H1 (cell line): Measurements from ENCODE around the gene TGOLN2. TPM values are rescaled to one million over a fixed set of nuclear protein-coding genes. Genes with fewer than 3 reads are reported as not detected.

Experiments
- CTCF ChIA-PET: fragments of 300-600 bp; sonication (Branson Sonifier 250); formaldehyde crosslinking; loops from one replicate; lab custom pipeline; 2021; ENCODE audit not compliant: partially characterized antibody; lab: Charles Lee
- POLR2A ChIA-PET: fragments of 300-600 bp; sonication (Branson Sonifier 250); formaldehyde crosslinking; loops from one replicate; lab custom pipeline; 2021; ENCODE audit warnings: inconsistent platforms; ENCODE audit not compliant: partially characterized antibody; lab: Charles Lee
- DNase-seq, 2 experiments: peaks; one replicate each; pipeline versions ENCODE4 v3.0.0 to v3.0.0-alpha.2; 2010 to 2022; ENCODE audit warnings: low spot score in 2 of 2, low read depth in 1 of 2, mixed read lengths in 1 of 2
- FAIRE-seq: peaks from 2 replicates; lab custom pipeline; 2011; peaks lifted over from hg19 to GRCh38; lab: Jason Lieb, UNC
- H2AFZ ChIP-seq: 2 replicates; pipeline ENCODE4 v1.8.1; 2012; ENCODE audit warnings: low read length, inconsistent platforms
- H2AK5ac ChIP-seq: 2 replicates; pipeline ENCODE4 v1.6.1; 2013; ENCODE audit warnings: low read depth, low read length
- H2BK120ac ChIP-seq: replicated peaks from 2 replicates; pipeline ENCODE3; 2013; ENCODE audit warnings: low read depth, low read length, inconsistent platforms
- H2BK12ac ChIP-seq: 2 replicates; pipeline ENCODE4 v1.6.1; 2013; ENCODE audit warnings: low read depth, low read length
- H2BK15ac ChIP-seq: 2 replicates; pipeline ENCODE4 v1.6.1; 2013; ENCODE audit warnings: low read length
- H2BK20ac ChIP-seq: 2 replicates; pipeline ENCODE4 v1.6.1; 2013; ENCODE audit warnings: low read length
- H2BK5ac ChIP-seq: 2 replicates; pipeline ENCODE4 v1.6.1; 2013; ENCODE audit warnings: low read depth, low read length
- H3K14ac ChIP-seq: 2 replicates; pipeline ENCODE4 v1.6.1; 2013; ENCODE audit warnings: inconsistent platforms; ENCODE audit not compliant: insufficient read length
- H3K18ac ChIP-seq: 2 replicates; pipeline ENCODE4 v1.6.1; 2013; ENCODE audit warnings: low read length; ENCODE audit errors: extremely low read depth
- H3K23ac ChIP-seq: 2 replicates; pipeline ENCODE4 v1.6.1; 2013; ENCODE audit warnings: inconsistent platforms; ENCODE audit not compliant: insufficient read length
- H3K23me2 ChIP-seq: 2 replicates; pipeline ENCODE4 v1.6.1; 2013; ENCODE audit warnings: low read depth, low read length
- H3K27ac ChIP-seq: 2 replicates; pipeline ENCODE4 v1.6.1; 2011; ENCODE audit warnings: low read depth, low read length, inconsistent platforms
- H3K27me3 ChIP-seq, 4 experiments: replicated peaks in 1 of 4; 1 replicate in 1 of 4; 2 replicates in 3 of 4; pipeline versions ENCODE4 v1.6.1 to v1.8.1; 2011 to 2013; ENCODE audit warnings: low read length in 3 of 4, mild to moderate bottlenecking in 3 of 4, inconsistent platforms in 2 of 4, mixed read lengths in 2 of 4, moderate library complexity in 1 of 4; ENCODE audit not compliant: control insufficient read depth in 3 of 4, insufficient read depth in 3 of 4; ENCODE audit errors: extremely low read depth in 1 of 4
- H3K36me3 ChIP-seq, 4 experiments: 2 replicates each; pipeline versions ENCODE4 v1.6.1 to v1.8.1; 2011 to 2013; ENCODE audit warnings: mild to moderate bottlenecking in 4 of 4, low read length in 3 of 4, moderate library complexity in 2 of 4, control low read depth in 1 of 4, inconsistent platforms in 1 of 4; ENCODE audit not compliant: insufficient read depth in 4 of 4, control insufficient read depth in 2 of 4
- H3K4ac ChIP-seq: replicated peaks from 2 replicates; pipeline ENCODE3; 2013; ENCODE audit warnings: low read length, low read depth, mixed read lengths, inconsistent platforms; ENCODE audit not compliant: insufficient read length
- H3K4me1 ChIP-seq, 4 experiments: replicated peaks in 1 of 4; 1 replicate in 1 of 4; 2 replicates in 3 of 4; pipeline versions ENCODE4 v1.6.1 to v1.8.1; 2011 to 2013; ENCODE audit warnings: low read length in 3 of 4, inconsistent platforms in 2 of 4, mixed read lengths in 1 of 4; ENCODE audit not compliant: insufficient read depth in 4 of 4, control insufficient read depth in 3 of 4
- H3K4me2 ChIP-seq, 2 experiments: 2 replicates each; pipeline versions ENCODE4 v1.6.1 to v1.8.1; 2011 to 2013; ENCODE audit warnings: low read depth in 2 of 2, low read length in 2 of 2, control low read depth in 1 of 2, inconsistent platforms in 1 of 2, mild to moderate bottlenecking in 1 of 2; ENCODE audit not compliant: insufficient read depth in 1 of 2
- H3K4me3 ChIP-seq, 4 experiments: fragments of 200-600, 300-600 bp in 1 of 4; sonication (generic), shearing (Covaris generic), sonication (Bioruptor Twin) in 1 of 4; 2 replicates each; pipeline versions ENCODE4 v1.5.1 to v1.8.1; 2011 to 2016; ENCODE audit warnings: low read length in 4 of 4, low read depth in 3 of 4, control low read depth in 2 of 4, inconsistent platforms in 2 of 4, mild to moderate bottlenecking in 2 of 4, mixed read lengths in 1 of 4, moderate library complexity in 1 of 4; ENCODE audit not compliant: insufficient read depth in 2 of 4; ENCODE audit errors: extremely low read depth in 1 of 4
- H3K56ac ChIP-seq: replicated peaks from 2 replicates; pipeline ENCODE3; 2013; ENCODE audit warnings: low read depth, mild to moderate bottlenecking, mixed read lengths, low read length, inconsistent platforms; ENCODE audit not compliant: insufficient read length
- H3K79me1 ChIP-seq: 2 replicates; pipeline ENCODE4 v1.6.1; 2013; ENCODE audit warnings: low read depth, low read length, control low read depth
- H3K79me2 ChIP-seq, 2 experiments: 2 replicates each; pipeline versions ENCODE4 v1.6.1 to v1.8.1; 2012 to 2013; ENCODE audit warnings: low read length in 2 of 2, mild to moderate bottlenecking in 2 of 2, inconsistent platforms in 1 of 2; ENCODE audit not compliant: insufficient read depth in 2 of 2, control insufficient read depth in 1 of 2
- H3K9ac ChIP-seq, 4 experiments: replicated peaks in 1 of 4; 1 replicate in 1 of 4; 2 replicates in 3 of 4; pipeline versions ENCODE4 v1.6.1 to v1.8.1; 2011 to 2013; ENCODE audit warnings: low read depth in 3 of 4, low read length in 3 of 4, control low read depth in 2 of 4, mild to moderate bottlenecking in 2 of 4, moderate library complexity in 2 of 4, inconsistent platforms in 1 of 4; ENCODE audit errors: extremely low read depth in 1 of 4
- H3K9me3 ChIP-seq, 2 experiments: 2 replicates each; pipeline versions ENCODE4 v1.6.1 to v1.8.1; 2012 to 2013; ENCODE audit warnings: mild to moderate bottlenecking in 2 of 2, moderate library complexity in 2 of 2, control low read depth in 1 of 2, inconsistent platforms in 1 of 2, low read depth in 1 of 2, low read length in 1 of 2, mixed read lengths in 1 of 2; ENCODE audit not compliant: insufficient read depth in 2 of 2
- H4K20me1 ChIP-seq, 2 experiments: replicated peaks in 1 of 2; 2 replicates each; pipeline versions ENCODE3 to v1.8.1; 2011 to 2013; ENCODE audit warnings: inconsistent platforms in 2 of 2, low read length in 2 of 2, mild to moderate bottlenecking in 1 of 2; ENCODE audit not compliant: insufficient read depth in 2 of 2, control insufficient read depth in 1 of 2
- H4K5ac ChIP-seq: 2 replicates; pipeline ENCODE4 v1.6.1; 2013; ENCODE audit warnings: low read length, low read depth, mixed read lengths, inconsistent platforms; ENCODE audit not compliant: insufficient read length
- H4K8ac ChIP-seq: 2 replicates; pipeline ENCODE4 v1.8.0; 2013; ENCODE audit warnings: mild to moderate bottlenecking, moderate library complexity, low read length, inconsistent platforms; ENCODE audit not compliant: insufficient read depth; ENCODE audit errors: extremely low read depth
- H4K91ac ChIP-seq: replicated peaks from 2 replicates; pipeline ENCODE3; 2013; ENCODE audit warnings: low read length, mixed read lengths, inconsistent platforms; ENCODE audit not compliant: insufficient read length
- CHD1 ChIP-seq: IDR thresholded peaks from 2 replicates; pipeline ENCODE4 v1.6.1; 2012; ENCODE audit warnings: low read depth, low read length, improper control_type of control experiment
- KDM1A ChIP-seq: fragments of 200-600, 300-600 bp; sonication (generic); IDR thresholded peaks from 2 replicates; pipeline ENCODE4 v1.7.1; 2016; ENCODE audit warnings: mild to moderate bottlenecking, low read length, borderline replicate concordance
- KDM5A ChIP-seq: fragments of 200-600 bp; IDR thresholded peaks from 2 replicates; pipeline ENCODE4 v1.7.1; 2012; ENCODE audit warnings: mild to moderate bottlenecking, low read length, inconsistent platforms, mixed read lengths
- NRF1 ChIP-seq: IDR thresholded peaks from 2 replicates; pipeline ENCODE4 v1.6.1; 2011; ENCODE audit warnings: mild to moderate bottlenecking, low read depth, low read length, improper control_type of control experiment
- RFX5 ChIP-seq: IDR thresholded peaks from 2 replicates; pipeline ENCODE4 v1.6.1; 2011; ENCODE audit warnings: low read depth, low read length, improper control_type of control experiment, borderline replicate concordance
- RNF2 ChIP-seq: fragments of 200-900, 300-1000 bp; sonication (generic); IDR thresholded peaks from 2 replicates; pipeline ENCODE4 v1.7.1; 2016; ENCODE audit warnings: borderline replicate concordance, low read depth, mild to moderate bottlenecking, antibody characterized with exemption, low read length; ENCODE audit not compliant: poor library complexity, severe bottlenecking; ENCODE audit errors: missing control alignments
- SIN3A ChIP-seq, 2 experiments: IDR thresholded peaks in 1 of 2; conservative IDR thresholded peaks in 1 of 2; 2 replicates each; pipeline ENCODE4 v1.6.1; 2011 to 2012; ENCODE audit warnings: low read length in 2 of 2, improper control_type of control experiment in 1 of 2, low read depth in 1 of 2, mild to moderate bottlenecking in 1 of 2
- SP2 ChIP-seq: IDR thresholded peaks from 2 replicates; pipeline ENCODE4 v1.6.1; 2012; ENCODE audit warnings: mild to moderate bottlenecking, low read length, inconsistent platforms
- SRF ChIP-seq: IDR thresholded peaks from 2 replicates; pipeline ENCODE4 v1.6.1; 2011; ENCODE audit warnings: mild to moderate bottlenecking, low read depth, low read length, moderate library complexity
- TEAD4 ChIP-seq: IDR thresholded peaks from 2 replicates; pipeline ENCODE4 v1.6.1; 2012; ENCODE audit warnings: low read depth, low read length, inconsistent platforms, mixed read lengths
- ZNF274 ChIP-seq: IDR thresholded peaks from 2 replicates; pipeline ENCODE4 v1.7.0; 2012; ENCODE audit warnings: low read length, borderline replicate concordance; ENCODE audit errors: extremely low read depth
- WGBS, 2 experiments: shearing (Covaris generic) in 1 of 2; methylation state at CpG; one replicate each; pipeline versions ENCODE4 v1.1.6 to v1.1.7; 2013 to 2015; ENCODE audit warnings: low lambda C conversion rate in 2 of 2, mixed read lengths in 2 of 2, inconsistent platforms in 1 of 2, low coverage in 1 of 2, missing lambda C conversion rate in 1 of 2; ENCODE audit not compliant: insufficient replicate concordance in 2 of 2, insufficient coverage in 1 of 2, insufficient read length in 1 of 2; ENCODE audit errors: extremely low coverage in 1 of 2, missing lambda C conversion rate in 1 of 2; 5-methylcytosine and 5-hydroxymethylcytosine counted together
- polyA plus RNA-seq, 7 experiments: library from polyadenylated mRNA; depleted of rRNA in 3 of 7; stranded (reverse) in 5 of 7; unstranded in 2 of 7; fragments of >200 nt in 5 of 7; fragments of 200-250 nt in 2 of 7; gene quantifications; 1 replicate in 5 of 7; 2 replicates in 1 of 7; 4 replicates in 1 of 7; pipeline versions ENCODE4 v1.2.1 to v1.2.3, GENCODE V29; 2011 to 2013; ENCODE audit warnings: missing spikeins in 2 of 7, mixed read lengths in 2 of 7
- total RNA-seq: library from RNA; stranded (reverse); fragmentation: NEBNext Ultra II Directional; extraction: Animal tissue kit (Norgen Biotek cat#: 25700); gene quantifications from 2 replicates; pipeline ENCODE4 v1.2.1, GENCODE V29; 2021

Gene TGOLN2
- total and polyA plus RNA-seq, 2 of the 8 experiments (the other 6 are each of a cell fraction or from before 2014, with no cell fraction given), result 33.9 to 38.9 TPM

DNA sequence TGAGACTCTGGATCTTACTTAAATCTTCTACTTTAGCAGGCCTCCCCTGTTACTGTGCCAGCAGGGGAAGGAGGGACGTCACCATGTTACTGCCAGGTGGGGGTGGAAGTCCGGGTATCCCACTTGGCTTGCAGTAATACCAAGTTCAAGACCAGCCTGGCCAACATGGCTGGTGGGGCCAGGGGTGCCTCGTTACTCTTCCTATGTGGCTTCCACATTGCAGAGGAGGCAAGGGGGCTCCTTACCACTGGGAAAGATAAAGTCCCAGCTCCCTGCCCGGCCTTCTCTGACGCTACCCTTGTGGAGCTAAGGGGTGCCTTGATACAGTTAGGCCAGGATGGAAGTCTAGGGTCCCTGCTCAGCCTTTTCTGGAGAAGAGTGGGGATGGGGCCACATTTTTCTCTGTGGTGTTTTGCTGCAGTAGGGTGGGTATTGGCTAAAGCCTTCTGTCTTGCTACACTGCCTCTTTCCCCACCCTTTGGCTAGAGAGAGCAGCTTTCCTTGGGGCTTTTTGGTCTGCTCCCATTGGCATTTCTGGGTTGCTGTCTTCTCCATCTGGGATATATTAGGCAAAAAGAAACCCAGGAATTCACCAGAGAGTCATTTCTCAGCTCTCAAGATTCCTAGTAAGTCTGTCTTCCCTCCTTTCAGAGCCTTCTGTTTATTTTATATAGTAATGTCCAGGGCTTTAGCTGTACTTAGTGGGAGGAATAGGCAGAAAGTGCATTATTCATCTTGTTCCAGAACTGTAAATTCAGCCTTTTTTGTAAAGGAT is 48.7 kb upstream of the TGOLN2 start:
- Histone ChIP-seq H2BK12ac (no peak overlapping the region), H2AK5ac (no peak overlapping the region), H3K18ac (no peak overlapping the region), H3K36me3 (peaks cover 0 to 11% (median 1%) of the 10 kb centered on the region in 4 experiments; a peak in 4 of 8 replicates), H2BK5ac (no peak overlapping the region), H3K9me3 (peaks cover 4 to 10% of the 10 kb centered on the region in 2 experiments; a peak in 3 of 4 replicates), H3K23ac (no peak overlapping the region), H3K56ac (no peak overlapping the region), H3K4me1 (no peaks in the 10 kb centered on the region), H4K8ac (no peak overlapping the region), H3K4ac (no peak overlapping the region), H4K5ac (no peak overlapping the region), H2BK15ac (no peak overlapping the region), H2BK20ac (no peak overlapping the region), H3K79me1 (no peaks in the 10 kb centered on the region), H3K4me3 (no peak overlapping the region), H3K23me2 (no peaks in the 10 kb centered on the region), H4K91ac (no peak overlapping the region), H4K20me1 (no peaks in the 10 kb centered on the region), H3K4me2 (no peak overlapping the region), H3K27me3 (no peaks in the 10 kb centered on the region), H2BK120ac (no peak overlapping the region), H3K9ac (no peak overlapping the region), H3K79me2 (no peaks in the 10 kb centered on the region), H3K27ac (no peak overlapping the region), H2AFZ (no peak overlapping the region), H3K14ac (no peak overlapping the region)
- WGBS, 2 experiments, result 83% methylated on average over 5 of the region's 5 CpGs; no CpG with 5 or more reads in 1 of the 2 experiments
- TF ChIP-seq RFX5 (no peak), SIN3A (conservative IDR thresholded peaks at IDR 0.05 in 1 of 2, IDR thresholded peaks at IDR 0.05 in 1 of 2; ENCODE audit: low read depth in 1 of 2, low read length in 2 of 2) (no peak), SRF (no peak), ZNF274 (no peak), SP2 (no peak), KDM1A (no peak), NRF1 (no peak), CHD1 (no peak), RNF2 (no peak), KDM5A (no peak), TEAD4 (no peak)
- CTCF ChIA-PET, result interaction anchor here (0.6 to 1.0 kb wide), 2 partner anchors 178 to 451 kb away, joined by 3 to 4 read pairs; no protein-coding TSS in a partner anchor
- FAIRE-seq (no peak), DNase-seq (no peak)
- POLR2A ChIA-PET, result interaction anchor here (0.8 to 2.1 kb wide), 3 partner anchors 12 to 170 kb away, joined by 3 to 5 read pairs (median 3); no protein-coding TSS in a partner anchor
